ENCODE results near the gene PTGDR. TPM values are rescaled to one million over a fixed set of nuclear protein-coding genes. Genes with fewer than 3 reads are reported as not detected.

The PTGDR gene, protein sequence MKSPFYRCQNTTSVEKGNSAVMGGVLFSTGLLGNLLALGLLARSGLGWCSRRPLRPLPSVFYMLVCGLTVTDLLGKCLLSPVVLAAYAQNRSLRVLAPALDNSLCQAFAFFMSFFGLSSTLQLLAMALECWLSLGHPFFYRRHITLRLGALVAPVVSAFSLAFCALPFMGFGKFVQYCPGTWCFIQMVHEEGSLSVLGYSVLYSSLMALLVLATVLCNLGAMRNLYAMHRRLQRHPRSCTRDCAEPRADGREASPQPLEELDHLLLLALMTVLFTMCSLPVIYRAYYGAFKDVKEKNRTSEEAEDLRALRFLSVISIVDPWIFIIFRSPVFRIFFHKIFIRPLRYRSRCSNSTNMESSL
- 0.21 and 0.22 TPM in 2 replicates for total RNA-seq (2021; fragmentation: NEBNext Ultra II Directional; extraction: Animal tissue kit (Norgen Biotek cat#: 25700))
- 0.64 and 0.83 TPM in 2 replicates for polyA plus RNA-seq (2011; rRNA removed)
- 0.32 TPM for polyA plus RNA-seq (2011; cell fraction: cytosol; rRNA removed)
- 1.2 TPM for polyA plus RNA-seq (2011; cell fraction: nucleus; rRNA removed)
- 0.28 to 0.71 TPM (median 0.36 TPM) in 4 replicates for polyA plus RNA-seq (2012, experiment 1 of 2)
- polyA plus RNA-seq (2012, experiment 2 of 2): 0.14 TPM
- 0.22 TPM for polyA plus RNA-seq (2013, experiment 1 of 2)
- polyA plus RNA-seq (2013, experiment 2 of 2): 0.22 TPM
- polyA minus RNA-seq (2011; rRNA and poly(A)+ RNA removed): 0.28 and 0.32 TPM in 2 replicates
- not detected for polyA minus RNA-seq (2011; cell fraction: cytosol; rRNA and poly(A)+ RNA removed)
- 2.4 TPM for polyA minus RNA-seq (2011; cell fraction: nucleus; rRNA and poly(A)+ RNA removed)
- long read RNA-seq, experiment 1: 0 reads
- long read RNA-seq, experiment 2, partial matches to known transcripts: 0 of 1 reads
- long read RNA-seq, experiment 2, other reads (novel, unspliced or antisense): 1 of 1 reads

DNA sequence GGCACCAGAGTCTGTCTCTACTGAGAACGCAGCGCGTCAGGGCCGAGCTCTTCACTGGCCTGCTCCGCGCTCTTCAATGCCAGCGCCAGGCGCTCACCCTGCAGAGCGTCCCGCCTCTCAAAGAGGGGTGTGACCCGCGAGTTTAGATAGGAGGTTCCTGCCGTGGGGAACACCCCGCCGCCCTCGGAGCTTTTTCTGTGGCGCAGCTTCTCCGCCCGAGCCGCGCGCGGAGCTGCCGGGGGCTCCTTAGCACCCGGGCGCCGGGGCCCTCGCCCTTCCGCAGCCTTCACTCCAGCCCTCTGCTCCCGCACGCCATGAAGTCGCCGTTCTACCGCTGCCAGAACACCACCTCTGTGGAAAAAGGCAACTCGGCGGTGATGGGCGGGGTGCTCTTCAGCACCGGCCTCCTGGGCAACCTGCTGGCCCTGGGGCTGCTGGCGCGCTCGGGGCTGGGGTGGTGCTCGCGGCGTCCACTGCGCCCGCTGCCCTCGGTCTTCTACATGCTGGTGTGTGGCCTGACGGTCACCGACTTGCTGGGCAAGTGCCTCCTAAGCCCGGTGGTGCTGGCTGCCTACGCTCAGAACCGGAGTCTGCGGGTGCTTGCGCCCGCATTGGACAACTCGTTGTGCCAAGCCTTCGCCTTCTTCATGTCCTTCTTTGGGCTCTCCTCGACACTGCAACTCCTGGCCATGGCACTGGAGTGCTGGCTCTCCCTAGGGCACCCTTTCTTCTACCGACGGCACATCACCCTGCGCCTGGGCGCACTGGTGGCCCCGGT is at the start of gene PTGDR:
Gene PTGDR (plus strand): TSS at position 198 of the 778 bp plus-strand sequence. CDS start 117 bp downstream, at position 315.
- peak within 1 kb of the TSS in 1 of 4 experiments; percentile 50; a peak in 3 of 7 replicates for H3K9ac ChIP-seq (replicated peaks in 1 of 4; ENCODE audit: extremely low read depth in 1 of 4, low read depth in 3 of 4, low read length in 3 of 4)
- H2BK12ac ChIP-seq (ENCODE audit: low read depth, low read length): peak within 1 kb of the TSS; percentile 93; the same call in 1 of the 2 replicates
- peak within 1 kb of the TSS; percentile 86 for H2AFZ ChIP-seq (ENCODE audit: low read length)
- H3K79me1 ChIP-seq (ENCODE audit: low read depth, low read length): no peaks in the 10 kb centered on the region
- ChIA-PET POLR2A (ENCODE audit: partially characterized antibody) (no interaction called here), CTCF (ENCODE audit: partially characterized antibody) (interaction anchor here (0.6 to 1.6 kb wide), 4 partner anchors 51 to 196 kb away, joined by 3 to 5 read pairs (median 3); no protein-coding TSS in a partner anchor)
- H4K20me1 ChIP-seq (replicated peaks in 1 of 2; ENCODE audit: control insufficient read depth in 1 of 2, insufficient read depth in 2 of 2, low read length in 2 of 2): no peaks in the 10 kb centered on the region
- no peak within 1 kb of the TSS for H3K14ac ChIP-seq (ENCODE audit: insufficient read length)
- peak within 1 kb of the TSS; percentile 79 to 95 for H3K4me2 ChIP-seq (ENCODE audit: insufficient read depth in 1 of 2, low read depth in 2 of 2, low read length in 2 of 2)
- no peaks in the 10 kb centered on the region for H3K79me2 ChIP-seq (ENCODE audit: control insufficient read depth in 1 of 2, insufficient read depth in 2 of 2, low read length in 2 of 2)
- FAIRE-seq: no peak
- H3K4me1 ChIP-seq (replicated peaks in 1 of 4; ENCODE audit: control insufficient read depth in 3 of 4, insufficient read depth in 4 of 4, low read length in 3 of 4): peaks cover 0 to 14% (median 6%) of the 10 kb centered on the region in 4 experiments; a peak in 6 of 7 replicates
- H4K5ac ChIP-seq (ENCODE audit: insufficient read length, low read depth, low read length): no peak within 1 kb of the TSS
- no peak within 1 kb of the TSS for H2BK120ac ChIP-seq (replicated peaks; ENCODE audit: low read depth, low read length)
- DNase-seq (ENCODE audit: low read depth in 1 of 2, low spot score in 2 of 2): peak in 1 of 2 experiments; percentile 80
- peak within 1 kb of the TSS; percentile 64; the same call in 1 of the 2 replicates for H2BK20ac ChIP-seq (ENCODE audit: low read length)
- no peaks in the 10 kb centered on the region for H3K36me3 ChIP-seq (ENCODE audit: control insufficient read depth in 2 of 4, insufficient read depth in 4 of 4, low read length in 3 of 4)
- H3K4ac ChIP-seq (replicated peaks; ENCODE audit: insufficient read length, low read depth, low read length): no peak within 1 kb of the TSS
- H3K27me3 ChIP-seq (replicated peaks in 1 of 4; ENCODE audit: control insufficient read depth in 3 of 4, extremely low read depth in 1 of 4, insufficient read depth in 3 of 4, low read length in 3 of 4): peaks cover 25 to 49% (median 43%) of the 10 kb centered on the region in 4 experiments
- H4K91ac ChIP-seq (replicated peaks; ENCODE audit: insufficient read length, low read length): no peak within 1 kb of the TSS
- H3K56ac ChIP-seq (replicated peaks; ENCODE audit: insufficient read length, low read depth, low read length): no peak within 1 kb of the TSS
- H3K23ac ChIP-seq (ENCODE audit: insufficient read length): no peak within 1 kb of the TSS
- no peak within 1 kb of the TSS for H2AK5ac ChIP-seq (ENCODE audit: low read depth, low read length)
- peak within 1 kb of the TSS; percentile 53; the same call in 1 of the 2 replicates for H2BK5ac ChIP-seq (ENCODE audit: low read depth, low read length)
- no peaks in the 10 kb centered on the region for H3K9me3 ChIP-seq (ENCODE audit: insufficient read depth in 2 of 2, low read depth in 1 of 2, low read length in 1 of 2)
- H4K8ac ChIP-seq (ENCODE audit: extremely low read depth, insufficient read depth, low read length): peak within 1 kb of the TSS; percentile 82
- peak within 1 kb of the TSS; percentile 49 for H2BK15ac ChIP-seq (ENCODE audit: low read length)
- peak within 1 kb of the TSS; percentile 27 to 69 (median 60) for H3K4me3 ChIP-seq (ENCODE audit: extremely low read depth in 1 of 4, insufficient read depth in 2 of 4, low read depth in 3 of 4, low read length in 4 of 4)
- peaks cover 17% of the 10 kb centered on the region; the same call in 1 of the 2 replicates for H3K23me2 ChIP-seq (ENCODE audit: low read depth, low read length)
- peak within 1 kb of the TSS; percentile 36 for H3K18ac ChIP-seq (ENCODE audit: extremely low read depth, low read length)
- no peak within 1 kb of the TSS for H3K27ac ChIP-seq (ENCODE audit: low read depth, low read length)
- WGBS, 2 experiments (ENCODE audit: extremely low coverage in 1 of 2, insufficient coverage in 1 of 2, insufficient read length in 1 of 2, insufficient replicate concordance in 2 of 2, low coverage in 1 of 2, low lambda C conversion rate in 2 of 2, missing lambda C conversion rate in 1 of 2): 5% methylated on average over 57 of the region's 63 CpGs; no CpG with 5 or more reads in 1 of the 2 experiments
- TF ChIP-seq SAP30 (IDR thresholded peaks at IDR 0.05; ENCODE audit: insufficient read depth, insufficient replicate concordance, low read length): no peak
- peak; percentile 1 for TF ChIP-seq ASH2L (IDR thresholded peaks at IDR 0.05; ENCODE audit: low read length)
- peak; percentile 99 for TF ChIP-seq KDM4A (IDR thresholded peaks at IDR 0.05; ENCODE audit: low read depth, low read length, severe bottlenecking)
- TF ChIP-seq, protein P1, sequence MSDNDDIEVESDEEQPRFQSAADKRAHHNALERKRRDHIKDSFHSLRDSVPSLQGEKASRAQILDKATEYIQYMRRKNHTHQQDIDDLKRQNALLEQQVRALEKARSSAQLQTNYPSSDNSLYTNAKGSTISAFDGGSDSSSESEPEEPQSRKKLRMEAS (IDR thresholded peaks at IDR 0.05): peak; percentile 47
- TF ChIP-seq RXRA (IDR thresholded peaks at IDR 0.05; ENCODE audit: insufficient read depth, low read depth, low read length): no peak
- peak; percentile 32; the same call in 1 of the 2 replicates for TF ChIP-seq RBBP5 (IDR thresholded peaks at IDR 0.05; ENCODE audit: borderline replicate concordance, low read depth, low read length)
- TF ChIP-seq CREB1 (IDR thresholded peaks at IDR 0.05): 0 out of 2 replicates have a peak, but pooled peaks have one; percentile 8

All from H1 (cell line).